HEK293 (cell line): Measurements from ENCODE around the gene BMX.

ENCODE experiments used
- CTCF ChIA-PET: fragments of 350-600 bp; formaldehyde crosslinking; extraction: SDS; loops from one replicate; lab custom pipeline; 2021; ENCODE audit warnings: antibody characterized with exemption; lab: Yijun Ruan, JAX
- POLR2A ChIA-PET: fragments of 300-600 bp; formaldehyde crosslinking; extraction: SDS; loops from one replicate; lab custom pipeline; 2020; ENCODE audit warnings: antibody characterized with exemption, inconsistent platforms; lab: Yijun Ruan, JAX
- H3K27ac ChIP-seq: fragments of 200-500 bp; sonication (Bioruptor generic); 2 replicates; pipeline ENCODE4 v1.5.1; 2014; ENCODE audit warnings: low read depth, low read length, control low read depth, inconsistent platforms; ENCODE audit errors: extremely low read depth
- H3K36me3 ChIP-seq, 2 experiments: fragments of 200-500 bp in 1 of 2; sonication (Bioruptor generic) in 1 of 2; 1 replicate in 1 of 2; 2 replicates in 1 of 2; pipeline ENCODE4 v1.5.1; 2014 to 2017; ENCODE audit warnings: inconsistent platforms in 2 of 2, low read length in 2 of 2; ENCODE audit not compliant: control insufficient read depth in 2 of 2, insufficient read depth in 1 of 2
- H3K4me1 ChIP-seq: fragments of 200-500 bp; sonication (Bioruptor generic); 2 replicates; pipeline ENCODE4 v1.5.1; 2014; ENCODE audit warnings: mild to moderate bottlenecking, low read length, inconsistent platforms; ENCODE audit not compliant: control insufficient read depth, insufficient read depth
- H3K4me3 ChIP-seq: 2 replicates; pipeline ENCODE4 v1.5.1; 2011; ENCODE audit warnings: low read depth, mild to moderate bottlenecking, control low read depth, low read length, moderate library complexity
- H3K9me3 ChIP-seq: fragments of 200-500 bp; sonication (Bioruptor generic); 2 replicates; pipeline ENCODE4 v1.5.1; 2014; ENCODE audit warnings: low read depth, low read length, inconsistent platforms; ENCODE audit not compliant: control insufficient read depth, insufficient read depth
- BCL11B ChIP-seq: fragments of 450-650 bp; formaldehyde crosslinking; IDR thresholded peaks from 2 replicates; pipeline ENCODE4 v1.5.1; 2016; ENCODE audit warnings: low read depth, missing biosample characterization, missing genetic modification characterization
- CTCF ChIP-seq: fragments of 450-650 bp; formaldehyde crosslinking; IDR thresholded peaks from 2 replicates; pipeline ENCODE4 v1.5.1; 2016; ENCODE audit warnings: missing biosample characterization, missing genetic modification characterization
- INSM2 ChIP-seq: fragments of 450-650 bp; formaldehyde crosslinking; IDR thresholded peaks from 2 replicates; pipeline ENCODE4 v1.5.1; 2016; ENCODE audit warnings: missing biosample characterization, missing genetic modification characterization
- KLF17 ChIP-seq: fragments of 450-650 bp; formaldehyde crosslinking; IDR thresholded peaks from 2 replicates; pipeline ENCODE4 v1.5.1; 2016; ENCODE audit warnings: missing biosample characterization, missing genetic modification characterization
- PATZ1 ChIP-seq: fragments of 450-650 bp; formaldehyde crosslinking; IDR thresholded peaks from 2 replicates; pipeline ENCODE4 v1.5.1; 2016; ENCODE audit warnings: missing biosample characterization, missing genetic modification characterization
- SCRT1 ChIP-seq: fragments of 450-650 bp; formaldehyde crosslinking; IDR thresholded peaks from 2 replicates; pipeline ENCODE4 v1.5.1; 2016; ENCODE audit warnings: missing biosample characterization, missing genetic modification characterization, borderline replicate concordance
- TSHZ1 ChIP-seq: fragments of 450-650 bp; formaldehyde crosslinking; IDR thresholded peaks from 2 replicates; pipeline ENCODE4 v1.5.1; 2016; ENCODE audit warnings: missing biosample characterization, missing genetic modification characterization, borderline replicate concordance
- WT1 ChIP-seq: fragments of 450-650 bp; formaldehyde crosslinking; IDR thresholded peaks from 2 replicates; pipeline ENCODE4 v1.5.1; 2016; ENCODE audit warnings: missing biosample characterization, missing genetic modification characterization
- ZBTB10 ChIP-seq: fragments of 450-650 bp; formaldehyde crosslinking; IDR thresholded peaks from 2 replicates; pipeline ENCODE4 v1.5.1; 2016; ENCODE audit warnings: missing biosample characterization, missing genetic modification characterization
- ZBTB17 ChIP-seq: fragments of 450-650 bp; formaldehyde crosslinking; IDR thresholded peaks from 2 replicates; pipeline ENCODE4 v1.5.1; 2016; ENCODE audit warnings: missing biosample characterization, missing genetic modification characterization
- ZBTB48 ChIP-seq: fragments of 450-650 bp; formaldehyde crosslinking; IDR thresholded peaks from 2 replicates; pipeline ENCODE4 v1.5.1; 2016; ENCODE audit warnings: missing biosample characterization, missing genetic modification characterization
- ZEB2 ChIP-seq: fragments of 450-650 bp; formaldehyde crosslinking; IDR thresholded peaks from 2 replicates; pipeline ENCODE4 v1.5.1; 2016; ENCODE audit warnings: missing biosample characterization, missing genetic modification characterization
- ZNF19 ChIP-seq: fragments of 450-650 bp; formaldehyde crosslinking; IDR thresholded peaks from 2 replicates; pipeline ENCODE4; 2016; ENCODE audit warnings: missing biosample characterization, missing genetic modification characterization, low read depth
- ZNF292 ChIP-seq: fragments of 450-650 bp; formaldehyde crosslinking; IDR thresholded peaks from 2 replicates; pipeline ENCODE4 v1.5.1; 2016; ENCODE audit warnings: low read depth, missing biosample characterization, missing genetic modification characterization, borderline replicate concordance
- ZNF433 ChIP-seq: fragments of 450-650 bp; formaldehyde crosslinking; IDR thresholded peaks from 2 replicates; pipeline ENCODE4 v1.5.1; 2016; ENCODE audit warnings: missing biosample characterization, missing genetic modification characterization, low read depth
- ZNF654 ChIP-seq: fragments of 450-650 bp; formaldehyde crosslinking; IDR thresholded peaks from 2 replicates; pipeline ENCODE4 v1.5.1; 2016; ENCODE audit warnings: low read depth, missing biosample characterization, missing genetic modification characterization
- ZNF660 ChIP-seq: fragments of 450-650 bp; IDR thresholded peaks from 2 replicates; pipeline ENCODE4 v1.5.1; 2018; ENCODE audit warnings: missing biosample characterization, mild to moderate bottlenecking, missing genetic modification characterization
- TF ChIP-seq, protein P1 (sequence below): fragments of 450-650 bp; formaldehyde crosslinking; IDR thresholded peaks from 2 replicates; pipeline ENCODE4 v1.5.1; 2016; ENCODE audit warnings: missing biosample characterization, missing genetic modification characterization

The BMX gene

GRCh38 chrX:15465896-15466651 lies 34.5 kb upstream of the BMX start (continued):
- TF ChIP-seq, protein P1, sequence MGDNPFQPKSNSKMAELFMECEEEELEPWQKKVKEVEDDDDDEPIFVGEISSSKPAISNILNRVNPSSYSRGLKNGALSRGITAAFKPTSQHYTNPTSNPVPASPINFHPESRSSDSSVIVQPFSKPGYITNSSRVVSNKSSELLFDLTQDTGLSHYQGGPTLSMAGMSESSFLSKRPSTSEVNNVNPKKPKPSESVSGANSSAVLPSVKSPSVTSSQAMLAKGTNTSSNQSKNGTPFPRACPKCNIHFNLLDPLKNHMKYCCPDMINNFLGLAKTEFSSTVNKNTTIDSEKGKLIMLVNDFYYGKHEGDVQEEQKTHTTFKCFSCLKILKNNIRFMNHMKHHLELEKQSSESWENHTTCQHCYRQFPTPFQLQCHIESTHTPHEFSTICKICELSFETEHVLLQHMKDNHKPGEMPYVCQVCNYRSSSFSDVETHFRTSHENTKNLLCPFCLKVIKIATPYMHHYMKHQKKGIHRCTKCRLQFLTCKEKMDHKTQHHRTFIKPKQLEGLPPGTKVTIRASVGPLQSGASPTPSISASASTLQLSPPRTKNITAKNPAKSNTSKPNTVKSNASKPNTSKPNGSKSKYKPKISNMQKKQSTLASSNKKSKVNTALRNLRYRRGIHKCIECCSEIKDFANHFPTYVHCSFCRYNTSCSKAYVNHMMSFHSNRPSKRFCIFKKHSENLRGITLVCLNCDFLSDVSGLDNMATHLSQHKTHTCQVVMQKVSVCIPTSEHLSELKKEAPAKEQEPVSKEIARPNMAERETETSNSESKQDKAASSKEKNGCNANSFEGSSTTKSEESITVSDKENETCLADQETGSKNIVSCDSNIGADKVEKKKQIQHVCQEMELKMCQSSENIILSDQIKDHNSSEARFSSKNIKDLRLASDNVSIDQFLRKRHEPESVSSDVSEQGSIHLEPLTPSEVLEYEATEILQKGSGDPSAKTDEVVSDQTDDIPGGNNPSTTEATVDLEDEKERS: no peak
- TF ChIP-seq ZNF292 (tag by site-specific recombination): no peak
- TF ChIP-seq ZEB2 (tag by site-specific recombination): no peak

DNA sequence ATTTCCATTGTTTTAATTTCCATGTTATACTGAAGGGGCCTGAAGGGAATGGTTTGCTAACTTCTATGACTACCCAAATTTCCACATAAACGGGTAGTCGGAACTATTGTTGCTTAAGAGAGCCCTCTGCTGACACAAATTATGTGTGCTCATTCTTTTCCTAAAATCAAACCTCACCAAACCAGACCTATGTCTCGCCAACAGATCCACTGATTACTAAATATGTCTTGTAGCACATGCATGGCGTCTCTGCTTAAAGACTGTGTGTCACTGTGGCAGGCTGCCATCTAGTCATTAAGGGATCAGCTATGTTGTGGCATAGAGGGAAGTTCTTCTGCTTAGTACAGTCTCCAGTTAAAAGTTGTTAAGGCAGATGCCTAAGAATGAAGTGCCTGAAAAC lies 32.6 kb upstream of the BMX start:
- H3K27ac ChIP-seq: no peak overlapping the region
- H3K36me3 ChIP-seq: no peaks in the 10 kb centered on the region
- H3K9me3 ChIP-seq: no peaks in the 10 kb centered on the region
- no peaks in the 10 kb centered on the region for H3K4me1 ChIP-seq
- CTCF ChIA-PET: interaction anchor here (0.6 to 7.0 kb wide), 35 partner anchors 9 to 1630 kb away, joined by 3 to 165 read pairs (median 4); partner anchors contain the start of gene PIR
- no peak overlapping the region for H3K4me3 ChIP-seq
- TF ChIP-seq ZNF19 (tag by site-specific recombination): no peak
- no peak for TF ChIP-seq WT1 (tag by site-specific recombination)
- no peak for TF ChIP-seq INSM2 (tag by site-specific recombination)
- peak; percentile 36; the same call in 1 of the 2 replicates for TF ChIP-seq ZBTB17 (tag by site-specific recombination)
- no peak for TF ChIP-seq BCL11B
- 0 out of 2 replicates have a peak, but pooled peaks have one; percentile 19 for TF ChIP-seq ZNF660 (tag by site-specific recombination)
- no peak for TF ChIP-seq ZBTB10 (tag by site-specific recombination)
- TF ChIP-seq ZNF654 (tag by site-specific recombination): peak; percentile 77
- no peak for TF ChIP-seq SCRT1
- TF ChIP-seq KLF17 (tag by site-specific recombination): no peak
- peak; percentile 48; the same call in 1 of the 2 replicates for TF ChIP-seq CTCF
- TF ChIP-seq ZBTB48: peak; percentile 62; the same call in 1 of the 2 replicates
- TF ChIP-seq TSHZ1 (tag by site-specific recombination): no peak
- no peak for TF ChIP-seq ZNF433 (tag by site-specific recombination)
- TF ChIP-seq PATZ1 (tag by site-specific recombination): no peak
- POLR2A ChIA-PET: no interaction called here
